NCI-H2029 treated with DMSO at 0.1 percent for 48 hours (cell line): ENCODE measurements around the gene USP32.
"Not testable (repeated sequence)": the region's sequence is repeated elsewhere in the genome, so short reads cannot be mapped to it uniquely, and the experiment has no call there.

Source experiments
- DNase-seq: peaks from one replicate; lab custom pipeline; 2025; lab: John Stamatoyannopoulos, UW

USP32 gene

GRCh38 chr17:60330731-60331130 lies 61.2 kb downstream of the USP32 start:
- DNase-seq, result no peak

DNA sequence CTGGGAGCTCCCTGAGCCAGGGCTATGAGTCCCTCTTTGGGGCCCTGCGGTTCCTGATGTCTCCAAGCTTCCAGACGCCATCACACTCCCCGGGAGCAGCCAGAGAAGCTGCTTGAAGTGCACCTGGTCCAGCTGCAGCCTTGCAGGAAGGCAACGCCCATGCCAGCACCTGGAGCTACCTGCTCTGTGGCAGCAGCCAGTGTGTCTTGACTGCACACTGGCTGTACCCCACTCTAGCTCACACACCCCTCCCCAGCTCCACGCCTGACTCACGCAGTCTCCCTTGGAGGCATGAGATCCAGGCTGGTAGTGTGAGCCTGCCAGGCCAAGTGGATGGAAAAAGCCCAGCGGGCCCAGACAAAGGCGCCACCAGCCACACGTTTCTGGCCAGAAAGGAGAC lies 63.3 kb downstream of the USP32 start:
- DNase-seq, result no peak

GRCh38 chr17:60327901-60328273 lies 64.0 kb downstream of the USP32 start:
- DNase-seq, result no peak

DNA sequence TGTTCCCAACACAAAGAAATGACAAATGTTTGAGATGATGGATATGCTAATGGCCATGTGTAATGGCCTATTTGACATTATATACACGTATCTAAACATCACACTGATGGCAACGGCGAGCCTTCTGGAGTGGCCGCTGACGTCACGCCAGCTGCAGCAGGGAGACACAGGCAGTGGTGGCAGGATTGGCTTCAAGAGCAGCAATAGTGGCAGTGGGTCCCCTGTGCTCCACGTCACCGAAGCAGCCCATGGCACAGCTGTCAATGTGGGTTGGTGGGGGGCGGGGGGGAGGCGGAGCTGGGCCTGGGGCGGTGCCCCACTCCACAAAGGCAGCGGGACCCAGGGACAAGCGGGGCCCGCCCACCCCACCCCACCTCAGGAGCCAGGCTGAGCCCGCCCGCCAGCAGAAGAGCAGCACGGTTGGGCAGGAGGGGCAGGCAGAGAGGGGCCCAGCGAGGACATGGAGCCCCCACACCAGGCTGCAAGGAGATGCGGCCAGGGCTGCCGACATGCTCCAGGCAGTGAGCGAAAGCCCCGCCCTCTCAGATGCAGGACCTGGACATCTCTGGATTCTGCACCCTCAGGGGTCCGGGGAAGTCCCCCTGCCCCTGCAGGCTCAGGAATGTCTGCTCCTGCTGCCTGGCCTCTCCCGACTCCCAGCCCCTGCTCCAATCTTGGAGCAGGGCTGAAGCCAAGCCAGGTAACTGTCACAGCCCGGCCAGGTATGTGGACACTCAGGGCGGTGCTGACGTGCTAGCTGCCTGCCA lies 64.6 kb downstream of the USP32 start:
- DNase-seq, result peak; percentile 16

GRCh38 chr17:60326702-60327101 lies 65.2 kb downstream of the USP32 start:
- DNase-seq, result no peak

GRCh38 chr17:60325730-60326524 lies 66.0 kb downstream of the USP32 start:
- no peak for DNase-seq

DNA sequence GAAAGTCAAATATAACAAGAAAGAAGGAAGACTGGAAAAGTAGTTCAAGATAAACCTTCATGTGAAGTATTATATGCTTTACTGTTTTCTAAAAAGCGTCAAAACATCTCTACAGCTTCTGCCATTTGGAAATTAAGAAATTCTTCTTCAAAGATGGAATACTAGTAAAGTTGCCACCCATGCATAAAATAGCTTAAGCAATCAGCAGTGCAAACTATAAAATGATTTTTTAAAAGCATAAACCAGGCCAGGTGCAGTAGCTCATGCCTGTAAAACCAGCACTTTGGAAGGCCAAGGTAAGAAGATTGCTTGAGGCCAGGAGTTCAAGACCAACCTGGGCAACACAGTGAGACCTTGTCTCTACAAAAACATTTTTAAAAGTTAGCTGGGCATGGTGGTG lies 68.2 kb downstream of the USP32 start:
- no peak for DNase-seq

GRCh38 chr17:60322056-60322387 lies 69.9 kb downstream of the USP32 start:
- DNase-seq, result no peak

GRCh38 chr17:60321336-60322055 lies 70.4 kb downstream of the USP32 start:
- no peak for DNase-seq

DNA sequence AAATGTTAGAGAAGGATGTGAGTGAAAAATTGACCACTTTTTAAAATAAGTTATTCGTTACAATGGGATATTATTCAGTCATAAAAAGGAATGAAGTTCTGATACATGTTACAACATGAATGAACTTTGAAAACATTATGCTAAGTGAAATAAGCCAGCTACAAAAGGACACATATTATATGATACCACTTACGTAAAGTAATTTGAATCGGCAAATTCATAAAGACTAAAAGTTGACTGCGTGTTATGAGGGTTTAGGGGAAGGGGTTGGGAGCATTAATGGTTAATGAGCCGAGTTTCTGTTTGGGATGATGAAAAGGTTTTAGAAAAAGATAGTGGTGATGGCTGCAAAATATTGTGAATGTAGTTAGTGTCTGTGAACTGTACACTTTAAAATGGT lies 73.1 kb downstream of the USP32 start:
- DNase-seq, result no peak

DNA sequence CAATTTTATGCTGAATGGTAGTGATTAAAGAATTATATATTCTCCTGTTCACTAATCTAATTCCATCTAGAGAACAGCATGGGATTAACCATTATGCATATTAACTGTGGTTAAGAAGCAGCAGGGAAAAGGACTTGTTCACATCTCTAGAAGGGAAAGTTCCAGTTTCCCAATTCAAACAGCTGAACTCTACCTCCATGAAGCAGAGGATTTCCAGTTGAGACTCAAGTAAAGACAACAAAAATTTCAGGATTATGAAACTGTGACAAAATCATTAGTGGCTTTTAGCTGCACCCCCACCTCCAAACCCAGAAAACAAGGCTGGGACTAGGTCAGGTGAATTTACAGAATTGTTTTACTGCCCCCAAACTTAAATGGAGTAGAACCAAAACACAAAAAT lies 73.6 kb downstream of the USP32 start:
- no peak for DNase-seq

DNA sequence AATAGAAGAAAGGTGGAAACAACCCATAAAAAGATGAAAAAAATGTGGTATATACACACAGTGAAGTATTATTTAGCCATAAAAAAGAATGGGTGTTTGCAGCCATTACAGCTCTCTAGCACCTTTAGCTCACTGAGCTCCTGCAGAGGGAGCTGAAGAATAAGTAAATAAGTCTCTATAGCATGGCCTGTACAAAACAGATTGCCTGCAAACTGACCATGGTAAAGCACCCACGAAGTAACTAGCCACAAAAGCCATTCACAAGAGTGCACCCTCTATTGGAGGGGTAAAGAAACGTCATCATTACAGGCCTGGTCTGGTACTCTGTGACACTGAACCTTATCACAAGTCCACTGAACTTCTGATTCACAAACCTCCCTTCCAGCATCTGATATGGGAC lies 76.3 kb downstream of the USP32 start:
- no peak for DNase-seq

DNA sequence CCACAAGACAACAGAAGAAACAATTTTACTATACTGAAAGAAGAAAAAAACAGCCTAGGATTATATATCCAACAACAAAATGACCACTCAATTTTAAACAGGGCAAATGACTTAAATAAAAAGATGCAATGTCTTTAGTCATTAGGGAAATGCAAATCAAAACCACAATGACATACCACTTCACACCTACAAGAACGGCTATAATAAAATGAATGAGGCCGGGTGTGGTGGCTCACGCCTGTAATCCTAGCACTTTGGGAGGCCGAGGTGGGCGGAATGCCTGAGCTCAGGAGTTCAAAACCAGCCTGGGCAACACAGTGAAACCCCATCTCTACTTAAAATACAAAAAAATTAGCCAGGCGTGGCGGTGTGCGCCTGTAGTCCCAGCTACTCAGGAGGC lies 77.0 kb downstream of the USP32 start:
- DNase-seq, result not testable (repeated sequence)

GRCh38 chr17:60314423-60314822 lies 77.5 kb downstream of the USP32 start:
- DNase-seq, result no peak

DNA sequence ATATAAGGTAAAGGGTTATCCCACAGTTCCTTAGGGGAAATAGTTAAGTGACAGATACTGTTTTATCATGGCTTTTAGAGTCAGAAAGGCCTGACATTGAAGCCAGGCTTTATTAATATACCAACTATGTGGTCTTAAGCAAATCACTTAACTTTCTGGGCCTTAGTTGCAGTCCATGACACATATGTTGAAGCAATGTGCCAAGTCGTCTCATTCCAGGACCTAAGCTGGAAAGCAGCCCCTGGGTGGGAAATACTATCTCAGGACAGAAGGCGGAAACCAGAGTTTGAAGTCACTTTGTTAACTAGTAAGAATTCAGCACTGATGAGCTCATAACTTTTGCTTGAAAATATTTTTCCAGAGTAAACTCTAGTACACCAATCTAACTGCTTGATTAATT lies 80.0 kb downstream of the USP32 start:
- no peak for DNase-seq

DNA sequence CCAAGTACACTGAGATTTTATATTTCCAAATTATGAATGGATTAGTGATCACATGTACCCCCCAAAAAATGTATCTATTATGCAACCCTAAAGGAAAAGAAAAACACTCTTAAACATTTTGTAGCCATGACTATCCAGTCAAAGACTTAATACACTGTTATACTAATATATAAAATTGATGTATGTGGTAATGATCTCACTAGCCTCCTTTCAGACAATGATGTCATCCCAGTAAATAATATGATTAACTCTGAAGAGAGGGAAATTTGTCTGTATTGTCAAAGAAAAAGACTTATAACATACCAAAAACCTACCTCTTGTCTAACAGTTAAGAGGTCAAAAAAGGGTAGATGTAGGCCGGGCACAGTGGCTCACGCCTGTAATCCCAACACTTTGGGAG lies 80.7 kb downstream of the USP32 start:
- no peak for DNase-seq

GRCh38 chr17:60305141-60305540 lies 86.8 kb downstream of the USP32 start:
- no peak for DNase-seq

- no peak for DNase-seq
Observed at GRCh38 chr17:60304502-60304901, 87.4 kb downstream of the USP32 start.

DNA sequence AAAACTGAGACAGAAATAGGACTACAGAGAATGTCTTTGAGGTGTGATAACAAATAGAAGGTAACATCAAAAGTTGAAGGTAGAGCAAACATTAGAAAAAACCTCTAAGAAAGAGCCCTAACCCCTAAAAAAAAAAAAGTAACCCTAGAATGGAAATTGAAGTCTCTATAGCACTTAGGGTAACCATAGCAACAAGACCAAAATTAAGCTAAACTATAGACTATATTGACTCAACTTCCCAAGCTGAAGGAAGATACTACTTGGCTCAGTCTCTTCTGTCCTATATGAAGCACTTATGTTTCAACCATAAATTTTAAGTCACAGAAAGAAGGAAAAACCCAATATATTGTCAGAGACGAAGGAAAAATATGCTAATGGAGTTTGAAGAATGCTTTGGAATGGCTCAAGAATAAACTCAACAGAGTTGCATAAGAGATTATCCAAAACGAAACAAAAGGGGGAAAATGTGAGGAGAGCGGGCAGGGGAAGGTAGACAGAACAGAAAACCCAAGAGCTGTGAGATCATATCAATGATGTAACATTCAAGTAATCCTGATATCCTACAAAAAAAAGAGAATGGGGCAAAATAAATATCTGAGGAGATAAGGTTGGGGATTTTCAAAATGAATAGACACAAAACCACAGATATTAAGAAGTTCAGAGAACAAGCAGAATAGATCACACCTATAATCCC lies 88.4 kb downstream of the USP32 start:
- no peak for DNase-seq

GRCh38 chr17:60301649-60302048 lies 90.3 kb downstream of the USP32 start:
- no peak for DNase-seq

DNA sequence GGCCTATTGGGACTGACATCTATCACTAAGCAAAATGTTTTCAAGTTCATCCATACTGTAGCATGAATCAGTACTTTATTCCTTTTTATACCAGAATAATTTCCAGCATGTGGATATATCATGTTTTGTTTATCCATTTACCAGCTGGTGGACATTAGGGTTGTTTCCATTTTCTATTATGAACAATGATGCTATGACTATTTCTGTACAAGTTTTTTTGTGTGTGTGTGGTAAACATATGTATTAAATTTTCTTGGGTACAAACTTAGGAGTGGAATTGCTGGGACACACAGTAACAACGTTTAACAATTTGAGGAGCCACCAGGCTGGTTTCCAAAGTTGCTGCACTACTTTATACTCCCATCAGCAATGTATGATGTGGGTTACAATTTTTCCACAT lies 91.0 kb downstream of the USP32 start:
- no peak for DNase-seq

GRCh38 chr17:60300011-60300410 lies 91.9 kb downstream of the USP32 start:
- DNase-seq, result no peak
